HepG2 (cell line): ENCODE results near the gene TCAP. TPM values are rescaled to one million over a fixed set of nuclear protein-coding genes. Genes with fewer than 3 reads are reported as not detected.

Experiments
- ATAC-seq: fragments of 200-7000 bp; cut with Tn5 transposase; 3 replicates; pipeline ENCODE4 v1.9.1; 2020; ENCODE audit warnings: mild to moderate bottlenecking, moderate library complexity
- BruUV-seq: library from RNA; stranded (reverse); fragments of 400-500 nt; replicated peaks from 2 replicates; lab custom pipeline; 2021; lab: Mats Ljungman, UMichigan
- CTCF ChIA-PET: fragments of 300-600 bp; formaldehyde crosslinking; extraction: SDS; loops from one replicate; lab custom pipeline; 2021; ENCODE audit warnings: low total read pairs, inconsistent platforms, low intra/inter-chr PET ratio; lab: Yijun Ruan, JAX
- POLR2A ChIA-PET: fragments of 350-600 bp; sonication (Branson Sonifier 250); formaldehyde crosslinking; loops from one replicate; lab custom pipeline; 2020; ENCODE audit warnings: antibody characterized with exemption, inconsistent platforms; lab: Yijun Ruan, JAX
- DNase-seq: peaks from one replicate; pipeline ENCODE4 v3.0.0-alpha.2; 2015; ENCODE audit warnings: low spot score
- FAIRE-seq: peaks from 3 replicates; lab custom pipeline; 2011; peaks lifted over from hg19 to GRCh38; lab: Jason Lieb, UNC
- H2AFZ ChIP-seq: one replicate; pipeline ENCODE4 v1.6.1; 2011; ENCODE audit warnings: low read length, inconsistent platforms
- H3K27ac ChIP-seq: fragments of 300-600 bp; 3 replicates; pipeline ENCODE4 v1.8.0; 2011; ENCODE audit warnings: mixed run types, mild to moderate bottlenecking, mixed read lengths, low read length, inconsistent platforms; ENCODE audit not compliant: insufficient read depth; ENCODE audit errors: extremely low read length
- H3K27me3 ChIP-seq, 2 experiments: fragments of 200-600 bp in 1 of 2; 2 replicates in 1 of 2; 3 replicates in 1 of 2; pipeline versions ENCODE4 v1.6.0 to v1.8.0; 2011; ENCODE audit warnings: low read length in 2 of 2, mild to moderate bottlenecking in 2 of 2, moderate library complexity in 2 of 2, inconsistent platforms in 1 of 2; ENCODE audit not compliant: insufficient read depth in 2 of 2, control insufficient read depth in 1 of 2
- H3K36me3 ChIP-seq, 2 experiments: fragments of 200-600 bp in 1 of 2; replicated peaks in 1 of 2; 2 replicates in 1 of 2; 3 replicates in 1 of 2; pipeline versions ENCODE4 v1.5.1 to v1.8.0; 2011; ENCODE audit warnings: low read length in 2 of 2, inconsistent platforms in 1 of 2; ENCODE audit not compliant: insufficient read depth in 2 of 2, control insufficient read depth in 1 of 2
- H3K4me1 ChIP-seq: 2 replicates; pipeline ENCODE4 v1.5.1; 2012; ENCODE audit warnings: low read length, inconsistent platforms; ENCODE audit not compliant: insufficient read depth
- H3K4me2 ChIP-seq: 2 replicates; pipeline ENCODE4 v1.6.0; 2011; ENCODE audit warnings: low read depth, low read length, inconsistent platforms
- H3K4me3 ChIP-seq, 3 experiments: fragments of 200-600 bp in 1 of 3; sonication (generic), shearing (Covaris generic) in 1 of 3; replicated peaks in 1 of 3; 2 replicates each; pipeline ENCODE4 v1.5.1; 2011 to 2016; ENCODE audit warnings: low read length in 3 of 3, inconsistent platforms in 2 of 3, low read depth in 2 of 3, mild to moderate bottlenecking in 2 of 3, control low read depth in 1 of 3, mixed read lengths in 1 of 3; ENCODE audit not compliant: insufficient read depth in 1 of 3
- H3K79me2 ChIP-seq: one replicate; pipeline ENCODE4 v1.6.1; 2011; ENCODE audit warnings: low read length, inconsistent platforms; ENCODE audit not compliant: insufficient read depth
- H3K9ac ChIP-seq: 2 replicates; pipeline ENCODE4 v1.6.0; 2011; ENCODE audit warnings: mild to moderate bottlenecking, low read depth, low read length, inconsistent platforms; ENCODE audit not compliant: insufficient read depth
- H3K9me3 ChIP-seq: 2 replicates; pipeline ENCODE4 v1.5.1; 2012; ENCODE audit warnings: mild to moderate bottlenecking, low read length
- H4K20me1 ChIP-seq: 2 replicates; pipeline ENCODE4 v1.6.0; 2011; ENCODE audit warnings: inconsistent platforms, mild to moderate bottlenecking, low read length, moderate library complexity; ENCODE audit not compliant: insufficient read depth
- FOXJ3 ChIP-seq: sonication (generic); formaldehyde crosslinking; IDR thresholded peaks from 2 replicates; pipeline ENCODE4 v1.4.0; 2020; ENCODE audit warnings: missing genetic modification reagents, mild to moderate bottlenecking, borderline replicate concordance
- HNRNPK ChIP-seq: fragments of 200-400 bp; formaldehyde crosslinking; IDR thresholded peaks from 2 replicates; pipeline ENCODE4 v1.6.1; 2018; ENCODE audit warnings: low read length, low read depth, moderate library complexity, mild to moderate bottlenecking; ENCODE audit not compliant: poor library complexity, severe bottlenecking
- POLR2AphosphoS5 ChIP-seq: IDR thresholded peaks from 2 replicates; pipeline ENCODE4 v1.6.1; 2012; ENCODE audit warnings: low read depth, low read length
- SALL2 ChIP-seq: sonication (generic); formaldehyde crosslinking; IDR thresholded peaks from 2 replicates; pipeline ENCODE4 v1.8.1; 2023; ENCODE audit warnings: mild to moderate bottlenecking, missing genetic modification reagents, inconsistent platforms
- TGIF2 ChIP-seq: IDR thresholded peaks from 2 replicates; pipeline ENCODE4 v1.6.1; 2016; ENCODE audit warnings: control low read depth, missing compliant biosample characterization
- YY1 ChIP-seq: IDR thresholded peaks from 2 replicates; pipeline ENCODE4 v1.6.1; 2011; ENCODE audit warnings: low read length, low read depth, moderate library complexity, mild to moderate bottlenecking; ENCODE audit not compliant: insufficient read depth, insufficient replicate concordance
- ZNF296 ChIP-seq: sonication (generic); formaldehyde crosslinking; conservative IDR thresholded peaks from 2 replicates; pipeline ENCODE4 v1.5.0; 2020; ENCODE audit warnings: mild to moderate bottlenecking, missing genetic modification reagents
- ZNF530 ChIP-seq: sonication (generic); formaldehyde crosslinking; IDR thresholded peaks from 2 replicates; pipeline ENCODE4 v1.5.0; 2020; ENCODE audit warnings: low read depth, mild to moderate bottlenecking, missing genetic modification reagents
- ZNF703 ChIP-seq: sonication (generic); formaldehyde crosslinking; IDR thresholded peaks from 2 replicates; pipeline ENCODE4 v1.5.1; 2020; ENCODE audit warnings: missing genetic modification reagents, mild to moderate bottlenecking, moderate library complexity, borderline replicate concordance
- ZNF879 ChIP-seq: sonication (generic); formaldehyde crosslinking; IDR thresholded peaks from 2 replicates; pipeline ENCODE4 v1.8.1; 2023; ENCODE audit warnings: missing genetic modification reagents
- ZSCAN9 ChIP-seq: IDR thresholded peaks from 2 replicates; pipeline ENCODE4 v1.6.1; 2016; ENCODE audit warnings: borderline replicate concordance
- WGBS: methylation state at CpG from one replicate; pipeline ENCODE4 v1.1.6; 2017; ENCODE audit warnings: low lambda C conversion rate; 5-methylcytosine and 5-hydroxymethylcytosine counted together
- in situ Hi-C: cut with HindIII; loops from 2 replicates; pipeline ENCODE4 v1.10.0; 2017; ENCODE audit warnings: low pct_unique_long_range_greater_than_20kb; ENCODE audit not compliant: extremely low pct_ligation_motif_present
- intact Hi-C: fragments of 100-400 bp; cut with micrococcal nuclease; formaldehyde crosslinking; loops from one replicate; pipeline ENCODE4 v1.10.0; 2022; ENCODE audit not compliant: unreplicated experiment
- polyA plus RNA-seq, 8 experiments: library from polyadenylated mRNA; depleted of rRNA in 3 of 8; stranded (reverse) in 7 of 8; unstranded in 1 of 8; fragments of >200 nt; fragmentation: Illumina TruSeq in 4 of 8; extraction: Trizol in 4 of 8; gene quantifications; 2 replicates each; pipeline versions ENCODE4 v1.2.1 to v1.2.3, GENCODE V29; 2011 to 2016; ENCODE audit warnings: low read depth in 4 of 8, missing spikeins in 1 of 8, mixed read lengths in 1 of 8; ENCODE audit not compliant: insufficient read depth in 1 of 8
- total RNA-seq, 5 experiments: library from RNA; depleted of rRNA; stranded (reverse); fragments of >200 nt; fragmentation: Illumina TruSeq; extraction: Trizol; gene quantifications; 2 replicates each; pipeline ENCODE4 v1.2.3, GENCODE V29; 2016; ENCODE audit warnings: low read depth in 1 of 5
- TF ChIP-seq, protein P1 (sequence below): sonication (generic); formaldehyde crosslinking; IDR thresholded peaks from 2 replicates; pipeline ENCODE4 v1.9.0; 2021; ENCODE audit warnings: missing genetic modification reagents, borderline replicate concordance
- TF ChIP-seq, protein P2 (sequence below): sonication (generic); formaldehyde crosslinking; IDR thresholded peaks from 2 replicates; pipeline ENCODE4 v1.4.0; 2020; ENCODE audit warnings: missing genetic modification reagents
- TF ChIP-seq, protein P3 (sequence below): sonication (generic); formaldehyde crosslinking; IDR thresholded peaks from 2 replicates; pipeline ENCODE4 v1.4.0; 2020; ENCODE audit warnings: missing genetic modification reagents, borderline replicate concordance

The TCAP gene
- total and polyA plus RNA-seq, 2 of the 13 experiments (the other 11 are each of a cell fraction or from before 2014, with no cell fraction given), result 0.24 to 0.65 TPM

DNA sequence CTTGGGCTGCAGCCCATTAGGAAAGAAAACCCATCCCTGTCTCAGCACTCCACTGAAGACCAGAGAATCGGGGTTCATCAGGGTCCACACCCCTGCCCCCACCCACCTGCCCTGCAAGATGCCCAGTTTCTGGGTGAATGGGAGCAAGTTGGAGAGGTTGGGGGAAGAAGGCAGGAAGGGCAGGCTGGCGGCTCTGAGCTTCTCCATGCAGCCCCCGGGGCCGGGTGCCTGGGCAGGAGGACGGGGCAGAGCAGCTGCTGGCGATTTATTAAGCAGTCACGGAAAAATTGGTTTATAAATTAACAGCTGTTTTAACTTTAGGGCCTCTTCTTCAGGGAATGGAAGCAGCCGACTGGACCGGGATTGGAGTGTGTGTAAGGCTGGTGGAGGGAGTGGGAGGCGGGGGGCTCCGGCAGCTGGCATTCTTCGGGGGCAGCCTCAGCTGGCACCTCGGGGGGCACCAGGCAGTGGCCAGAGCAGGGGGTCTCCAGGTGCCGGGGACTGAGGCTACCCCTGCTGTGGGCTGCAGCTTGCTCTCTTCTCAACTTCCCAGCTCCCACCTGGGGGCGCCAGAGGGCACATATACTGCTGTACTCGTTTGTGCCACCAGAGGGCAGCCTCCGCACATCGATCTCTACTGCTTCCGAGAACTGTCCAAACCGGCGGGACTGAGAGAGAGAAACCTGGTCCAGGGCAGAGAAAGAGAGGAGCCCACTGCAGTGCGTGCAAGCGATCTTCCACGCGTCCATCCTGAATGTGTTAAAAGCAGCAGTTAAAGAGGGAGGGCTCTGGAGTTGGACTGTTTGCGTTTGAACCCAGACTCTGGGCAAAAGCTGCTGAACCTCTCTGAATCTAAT is 43.4 kb upstream of the TCAP start:
- Histone ChIP-seq H3K27ac (no peak overlapping the region), H3K9ac (no peak overlapping the region), H3K4me3 (no peak overlapping the region), H3K79me2 (no peaks in the 10 kb centered on the region), H3K36me3 (no peaks in the 10 kb centered on the region), H2AFZ (no peak overlapping the region), H3K4me1 (peaks cover 47% of the 10 kb centered on the region), H3K9me3 (no peaks in the 10 kb centered on the region), H3K4me2 (peak overlapping the region; percentile 52), H4K20me1 (no peaks in the 10 kb centered on the region), H3K27me3 (peaks cover 7 to 59% of the 10 kb centered on the region in 2 experiments)
- ChIA-PET POLR2A (interaction anchor here (0.7 to 1.0 kb wide), 6 partner anchors 31 to 133 kb away, joined by 3 to 8 read pairs (median 5); no protein-coding TSS in a partner anchor), CTCF (interaction anchor here (0.5 to 5.7 kb wide), 17 partner anchors 8 to 230 kb away, joined by 3 to 136 read pairs (median 6); partner anchors contain the start of genes MIEN1, PNMT, STARD3 and TCAP)
- in situ Hi-C loops, result loop anchor here (5.0 kb wide), 3 partner anchors 51 to 131 kb away; no protein-coding TSS in a partner anchor
- FAIRE-seq, result peak; percentile 97
- peak; percentile 80 for DNase-seq
- WGBS, result 2% methylated on average over 18 of the region's 26 CpGs
- intact Hi-C loops, result loop anchor here (2.0 kb wide), 4 partner anchors 31 to 133 kb away; partner anchors contain the start of gene PNMT
- ATAC-seq, result peak; percentile 67
- BruUV-seq, result no TSS peak
- TF ChIP-seq TGIF2 (CRISPR knock-in tag) (peak; percentile 74), YY1 (peak; percentile 77), POLR2AphosphoS5 (no peak), FOXJ3 (CRISPR knock-in tag) (no peak), ZSCAN9 (CRISPR knock-in tag) (peak; percentile 90), ZNF530 (CRISPR knock-in tag) (no peak), HNRNPK (no peak), ZNF296 (CRISPR knock-in tag) (no peak), ZNF879 (CRISPR knock-in tag) (no peak), SALL2 (CRISPR knock-in tag) (peak; percentile 75; the same call in 1 of the 2 replicates), ZNF703 (CRISPR knock-in tag) (no peak)
- TF ChIP-seq, protein P1, sequence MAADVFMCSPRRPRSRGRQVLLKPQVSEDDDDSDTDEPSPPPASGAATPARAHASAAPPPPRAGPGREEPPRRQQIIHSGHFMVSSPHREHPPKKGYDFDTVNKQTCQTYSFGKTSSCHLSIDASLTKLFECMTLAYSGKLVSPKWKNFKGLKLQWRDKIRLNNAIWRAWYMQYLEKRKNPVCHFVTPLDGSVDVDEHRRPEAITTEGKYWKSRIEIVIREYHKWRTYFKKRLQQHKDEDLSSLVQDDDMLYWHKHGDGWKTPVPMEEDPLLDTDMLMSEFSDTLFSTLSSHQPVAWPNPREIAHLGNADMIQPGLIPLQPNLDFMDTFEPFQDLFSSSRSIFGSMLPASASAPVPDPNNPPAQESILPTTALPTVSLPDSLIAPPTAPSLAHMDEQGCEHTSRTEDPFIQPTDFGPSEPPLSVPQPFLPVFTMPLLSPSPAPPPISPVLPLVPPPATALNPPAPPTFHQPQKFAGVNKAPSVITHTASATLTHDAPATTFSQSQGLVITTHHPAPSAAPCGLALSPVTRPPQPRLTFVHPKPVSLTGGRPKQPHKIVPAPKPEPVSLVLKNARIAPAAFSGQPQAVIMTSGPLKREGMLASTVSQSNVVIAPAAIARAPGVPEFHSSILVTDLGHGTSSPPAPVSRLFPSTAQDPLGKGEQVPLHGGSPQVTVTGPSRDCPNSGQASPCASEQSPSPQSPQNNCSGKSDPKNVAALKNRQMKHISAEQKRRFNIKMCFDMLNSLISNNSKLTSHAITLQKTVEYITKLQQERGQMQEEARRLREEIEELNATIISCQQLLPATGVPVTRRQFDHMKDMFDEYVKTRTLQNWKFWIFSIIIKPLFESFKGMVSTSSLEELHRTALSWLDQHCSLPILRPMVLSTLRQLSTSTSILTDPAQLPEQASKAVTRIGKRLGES (CRISPR knock-in tag), result no peak
- TF ChIP-seq, protein P2, sequence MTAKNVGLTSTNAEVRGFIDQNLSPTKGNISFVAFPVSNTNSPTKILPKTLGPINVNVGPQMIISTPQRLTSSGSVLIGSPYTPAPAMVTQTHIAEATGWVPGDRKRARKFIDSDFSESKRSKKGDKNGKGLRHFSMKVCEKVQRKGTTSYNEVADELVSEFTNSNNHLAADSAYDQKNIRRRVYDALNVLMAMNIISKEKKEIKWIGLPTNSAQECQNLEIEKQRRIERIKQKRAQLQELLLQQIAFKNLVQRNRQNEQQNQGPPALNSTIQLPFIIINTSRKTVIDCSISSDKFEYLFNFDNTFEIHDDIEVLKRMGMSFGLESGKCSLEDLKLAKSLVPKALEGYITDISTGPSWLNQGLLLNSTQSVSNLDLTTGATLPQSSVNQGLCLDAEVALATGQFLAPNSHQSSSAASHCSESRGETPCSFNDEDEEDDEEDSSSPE, result peak; percentile 59; the same call in 1 of the 2 replicates
- TF ChIP-seq, protein P3, sequence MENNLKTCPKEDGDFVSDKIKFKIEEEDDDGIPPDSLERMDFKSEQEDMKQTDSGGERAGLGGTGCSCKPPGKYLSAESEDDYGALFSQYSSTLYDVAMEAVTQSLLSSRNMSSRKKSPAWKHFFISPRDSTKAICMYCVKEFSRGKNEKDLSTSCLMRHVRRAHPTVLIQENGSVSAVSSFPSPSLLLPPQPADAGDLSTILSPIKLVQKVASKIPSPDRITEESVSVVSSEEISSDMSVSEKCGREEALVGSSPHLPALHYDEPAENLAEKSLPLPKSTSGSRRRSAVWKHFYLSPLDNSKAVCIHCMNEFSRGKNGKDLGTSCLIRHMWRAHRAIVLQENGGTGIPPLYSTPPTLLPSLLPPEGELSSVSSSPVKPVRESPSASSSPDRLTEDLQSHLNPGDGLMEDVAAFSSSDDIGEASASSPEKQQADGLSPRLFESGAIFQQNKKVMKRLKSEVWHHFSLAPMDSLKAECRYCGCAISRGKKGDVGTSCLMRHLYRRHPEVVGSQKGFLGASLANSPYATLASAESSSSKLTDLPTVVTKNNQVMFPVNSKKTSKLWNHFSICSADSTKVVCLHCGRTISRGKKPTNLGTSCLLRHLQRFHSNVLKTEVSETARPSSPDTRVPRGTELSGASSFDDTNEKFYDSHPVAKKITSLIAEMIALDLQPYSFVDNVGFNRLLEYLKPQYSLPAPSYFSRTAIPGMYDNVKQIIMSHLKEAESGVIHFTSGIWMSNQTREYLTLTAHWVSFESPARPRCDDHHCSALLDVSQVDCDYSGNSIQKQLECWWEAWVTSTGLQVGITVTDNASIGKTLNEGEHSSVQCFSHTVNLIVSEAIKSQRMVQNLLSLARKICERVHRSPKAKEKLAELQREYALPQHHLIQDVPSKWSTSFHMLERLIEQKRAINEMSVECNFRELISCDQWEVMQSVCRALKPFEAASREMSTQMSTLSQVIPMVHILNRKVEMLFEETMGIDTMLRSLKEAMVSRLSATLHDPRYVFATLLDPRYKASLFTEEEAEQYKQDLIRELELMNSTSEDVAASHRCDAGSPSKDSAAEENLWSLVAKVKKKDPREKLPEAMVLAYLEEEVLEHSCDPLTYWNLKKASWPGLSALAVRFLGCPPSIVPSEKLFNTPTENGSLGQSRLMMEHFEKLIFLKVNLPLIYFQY (CRISPR knock-in tag), result peak; percentile 80; the same call in 1 of the 2 replicates
